ENCODE measurements around the gene XPO1.

DNA sequence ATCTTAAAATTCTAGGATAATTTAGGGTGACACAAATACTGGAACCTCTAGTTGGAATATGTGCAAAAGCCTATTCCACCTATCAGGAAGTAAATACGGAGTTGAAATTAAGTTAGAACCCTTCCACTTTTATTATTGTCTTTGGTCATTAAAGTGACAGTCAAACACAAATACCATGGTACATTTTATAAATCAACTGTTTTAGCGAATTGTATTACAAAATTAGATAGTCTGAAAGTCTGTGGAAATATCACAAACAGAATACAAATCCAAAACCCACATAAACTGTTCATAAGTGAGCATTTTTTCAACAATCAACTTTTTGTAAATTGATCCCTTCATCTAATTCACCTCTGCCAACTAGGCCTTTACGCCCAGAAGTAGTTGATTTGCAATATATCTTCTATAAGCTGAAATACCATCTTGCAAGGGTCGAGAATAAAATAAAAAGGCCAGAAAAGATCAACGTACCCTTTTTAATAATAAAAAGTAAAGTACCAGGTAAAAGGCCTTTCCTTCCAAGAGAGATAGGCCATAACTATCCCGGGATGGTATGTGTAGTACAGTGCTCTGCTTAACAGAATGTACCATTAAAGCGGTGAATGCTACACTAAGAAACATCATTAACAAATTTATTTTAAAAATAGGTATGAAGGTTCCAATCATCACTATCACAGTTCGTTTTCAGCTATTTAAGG lies 68.6 kb downstream of the XPO1 start:
- TF ChIP-seq POLR2A (IDR thresholded peaks at IDR 0.05): no peak
- TF ChIP-seq, protein P1, sequence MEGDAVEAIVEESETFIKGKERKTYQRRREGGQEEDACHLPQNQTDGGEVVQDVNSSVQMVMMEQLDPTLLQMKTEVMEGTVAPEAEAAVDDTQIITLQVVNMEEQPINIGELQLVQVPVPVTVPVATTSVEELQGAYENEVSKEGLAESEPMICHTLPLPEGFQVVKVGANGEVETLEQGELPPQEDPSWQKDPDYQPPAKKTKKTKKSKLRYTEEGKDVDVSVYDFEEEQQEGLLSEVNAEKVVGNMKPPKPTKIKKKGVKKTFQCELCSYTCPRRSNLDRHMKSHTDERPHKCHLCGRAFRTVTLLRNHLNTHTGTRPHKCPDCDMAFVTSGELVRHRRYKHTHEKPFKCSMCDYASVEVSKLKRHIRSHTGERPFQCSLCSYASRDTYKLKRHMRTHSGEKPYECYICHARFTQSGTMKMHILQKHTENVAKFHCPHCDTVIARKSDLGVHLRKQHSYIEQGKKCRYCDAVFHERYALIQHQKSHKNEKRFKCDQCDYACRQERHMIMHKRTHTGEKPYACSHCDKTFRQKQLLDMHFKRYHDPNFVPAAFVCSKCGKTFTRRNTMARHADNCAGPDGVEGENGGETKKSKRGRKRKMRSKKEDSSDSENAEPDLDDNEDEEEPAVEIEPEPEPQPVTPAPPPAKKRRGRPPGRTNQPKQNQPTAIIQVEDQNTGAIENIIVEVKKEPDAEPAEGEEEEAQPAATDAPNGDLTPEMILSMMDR (IDR thresholded peaks at IDR 0.05): no peak
